Measurements from ENCODE around the gene LMNA.

The LMNA gene

DNA sequence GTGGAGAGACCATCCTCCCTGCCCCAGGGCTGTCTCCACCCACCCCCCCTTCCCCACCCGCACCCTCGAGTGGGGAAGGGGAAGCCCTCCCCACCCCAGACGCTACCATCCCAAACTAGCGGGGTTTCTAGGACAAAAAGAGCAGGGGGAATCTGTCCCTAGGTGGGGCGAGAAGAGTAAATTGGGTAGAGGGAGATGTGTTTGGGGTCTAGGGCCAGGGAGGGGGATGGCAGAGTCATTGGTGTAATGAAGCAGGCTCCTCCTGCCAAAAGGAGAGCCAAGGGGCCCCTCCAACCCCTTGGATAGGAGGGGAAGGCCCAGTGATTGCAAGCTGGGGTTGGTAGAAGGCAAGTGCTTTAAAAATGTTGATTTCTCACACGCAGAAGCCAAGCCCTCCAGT, 42.3 kb upstream of the LMNA start:
- no peak for DNase-seq (ENCODE audit: low read depth)
- H3K4me3 ChIP-seq (ENCODE audit: control insufficient read depth, low read depth, low read length) = no peak overlapping the region
- TF ChIP-seq, protein P1, sequence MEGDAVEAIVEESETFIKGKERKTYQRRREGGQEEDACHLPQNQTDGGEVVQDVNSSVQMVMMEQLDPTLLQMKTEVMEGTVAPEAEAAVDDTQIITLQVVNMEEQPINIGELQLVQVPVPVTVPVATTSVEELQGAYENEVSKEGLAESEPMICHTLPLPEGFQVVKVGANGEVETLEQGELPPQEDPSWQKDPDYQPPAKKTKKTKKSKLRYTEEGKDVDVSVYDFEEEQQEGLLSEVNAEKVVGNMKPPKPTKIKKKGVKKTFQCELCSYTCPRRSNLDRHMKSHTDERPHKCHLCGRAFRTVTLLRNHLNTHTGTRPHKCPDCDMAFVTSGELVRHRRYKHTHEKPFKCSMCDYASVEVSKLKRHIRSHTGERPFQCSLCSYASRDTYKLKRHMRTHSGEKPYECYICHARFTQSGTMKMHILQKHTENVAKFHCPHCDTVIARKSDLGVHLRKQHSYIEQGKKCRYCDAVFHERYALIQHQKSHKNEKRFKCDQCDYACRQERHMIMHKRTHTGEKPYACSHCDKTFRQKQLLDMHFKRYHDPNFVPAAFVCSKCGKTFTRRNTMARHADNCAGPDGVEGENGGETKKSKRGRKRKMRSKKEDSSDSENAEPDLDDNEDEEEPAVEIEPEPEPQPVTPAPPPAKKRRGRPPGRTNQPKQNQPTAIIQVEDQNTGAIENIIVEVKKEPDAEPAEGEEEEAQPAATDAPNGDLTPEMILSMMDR (IDR thresholded peaks at IDR 0.05; ENCODE audit: control insufficient read depth, insufficient read depth, low read depth, low read length, missing control alignments) = no peak

DNA sequence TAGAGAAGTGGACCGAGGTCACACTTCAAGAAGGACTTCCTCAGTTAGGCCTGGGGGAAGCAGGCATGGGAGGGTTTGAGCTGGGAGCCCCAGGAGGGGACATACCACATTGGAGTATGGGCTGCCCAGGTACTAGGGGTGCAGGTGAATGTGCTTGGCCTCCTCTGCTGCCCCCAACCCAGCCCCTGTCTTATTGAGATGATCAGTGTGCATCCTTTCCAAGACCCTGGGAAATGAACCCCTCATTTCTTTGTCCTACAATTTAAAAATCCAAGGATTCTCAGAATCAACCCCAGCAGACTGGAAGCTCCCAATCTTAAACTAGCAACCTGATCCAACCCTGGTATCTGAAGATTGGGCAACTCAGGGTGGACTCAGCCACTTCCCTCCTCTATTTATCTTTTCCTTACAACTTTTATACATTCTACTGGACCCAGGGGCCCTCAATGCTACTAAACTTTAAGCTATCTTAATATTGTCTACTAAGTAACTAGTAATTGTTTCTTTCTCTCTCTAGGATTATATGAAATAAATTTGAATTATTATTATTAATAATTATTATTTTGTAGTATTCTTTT, 41.3 kb upstream of the LMNA start:
- no peak overlapping the region for H3K4me3 ChIP-seq (ENCODE audit: control insufficient read depth, low read depth, low read length)
- TF ChIP-seq, protein P1 (IDR thresholded peaks at IDR 0.05; ENCODE audit: control insufficient read depth, insufficient read depth, low read depth, low read length, missing control alignments) = no peak
- no peak for DNase-seq (ENCODE audit: low read depth)

DNA sequence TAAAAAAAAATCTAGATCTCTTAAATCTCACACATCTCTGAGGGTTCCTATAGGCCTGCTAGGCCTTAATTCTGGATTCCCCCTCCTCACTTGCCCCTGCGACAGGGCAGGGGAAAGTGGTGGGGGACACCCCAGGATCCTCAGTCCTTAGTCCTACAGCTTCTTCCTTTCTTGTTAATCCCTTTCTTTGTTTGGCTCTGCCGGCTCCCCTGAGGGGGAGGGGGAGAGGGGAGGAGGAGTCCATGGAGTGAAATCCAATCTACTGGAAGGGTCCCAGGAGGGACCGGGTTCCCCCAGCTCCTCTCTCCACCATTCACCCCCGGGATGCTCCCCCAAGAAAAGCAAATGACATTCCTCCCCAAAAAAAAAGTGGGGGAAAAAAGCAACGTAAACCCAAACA, 40.8 kb upstream of the LMNA start:
- TF ChIP-seq, protein P1 (IDR thresholded peaks at IDR 0.05; ENCODE audit: control insufficient read depth, insufficient read depth, low read depth, low read length, missing control alignments) = no peak
- no peak overlapping the region for H3K4me3 ChIP-seq (ENCODE audit: control insufficient read depth, low read depth, low read length)
- no peak for DNase-seq (ENCODE audit: low read depth)

DNA sequence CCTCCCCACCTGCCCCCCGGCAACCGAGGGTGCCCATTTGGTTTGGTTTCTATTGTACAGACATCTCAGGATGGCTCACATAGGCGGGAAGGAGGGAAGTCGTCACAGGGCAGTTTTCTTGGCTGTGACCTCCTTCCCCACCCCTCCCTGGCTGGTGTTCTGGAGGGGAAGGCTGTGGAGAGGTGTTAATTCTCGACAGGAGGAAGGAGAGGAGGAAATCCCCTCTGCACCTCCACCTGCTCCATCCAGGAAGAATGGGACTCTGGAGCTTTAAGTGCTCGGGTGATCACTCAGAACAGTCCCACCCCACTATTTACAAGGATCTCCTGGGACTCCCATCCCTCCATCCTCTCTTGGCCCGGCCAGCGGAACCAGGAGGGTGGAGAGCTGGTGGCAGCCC, 39.9 kb upstream of the LMNA start:
- TF ChIP-seq, protein P1 (IDR thresholded peaks at IDR 0.05; ENCODE audit: control insufficient read depth, insufficient read depth, low read depth, low read length, missing control alignments) = no peak
- DNase-seq (ENCODE audit: low read depth) = no peak
- H3K4me3 ChIP-seq (ENCODE audit: control insufficient read depth, low read depth, low read length) = no peak overlapping the region

DNA sequence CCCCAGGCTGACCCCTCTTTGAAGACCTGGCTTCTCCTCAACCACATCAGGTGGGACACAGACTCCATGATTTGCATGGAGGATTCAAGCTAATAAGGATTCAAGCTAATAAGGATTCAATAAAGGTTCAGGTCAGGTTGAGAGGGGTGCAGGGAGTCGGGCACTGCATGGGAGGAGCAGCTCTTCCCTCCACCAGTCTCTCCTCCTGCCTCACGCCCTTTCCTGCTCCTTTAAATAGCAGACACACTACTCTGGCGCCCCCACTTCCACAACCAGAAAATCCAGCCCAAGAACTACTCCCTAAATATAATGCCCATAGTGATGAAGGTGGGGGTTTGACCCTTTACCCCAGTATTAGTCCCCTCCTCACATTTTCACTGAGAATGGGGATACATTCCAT, 39.3 kb upstream of the LMNA start:
- H3K4me3 ChIP-seq (ENCODE audit: control insufficient read depth, low read depth, low read length) = no peak overlapping the region
- DNase-seq (ENCODE audit: low read depth) = no peak

DNA sequence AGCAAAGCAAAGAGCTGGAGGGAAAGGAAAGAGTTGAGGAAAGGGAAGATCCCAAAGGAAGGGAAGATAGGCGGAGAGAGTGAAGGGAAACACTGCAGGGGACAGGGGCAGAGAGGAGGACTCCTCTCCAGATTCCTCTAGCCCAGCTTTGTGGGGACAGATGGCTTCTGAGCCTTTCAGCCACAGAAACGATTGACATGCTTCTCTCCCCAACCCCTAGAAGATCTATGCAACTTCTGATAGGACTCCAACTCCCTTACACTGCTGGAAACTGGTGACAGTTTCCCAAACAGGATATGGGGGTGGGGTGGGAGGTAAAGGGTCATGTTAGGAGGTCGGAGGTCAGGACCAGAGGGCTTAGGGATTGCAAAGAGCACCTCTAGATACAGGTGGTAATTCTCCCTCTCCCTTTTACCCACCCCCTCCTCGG, 38.7 kb upstream of the LMNA start:
- H3K4me3 ChIP-seq (ENCODE audit: control insufficient read depth, low read depth, low read length) = no peak overlapping the region
- DNase-seq (ENCODE audit: low read depth) = no peak
- TF ChIP-seq, protein P1 (IDR thresholded peaks at IDR 0.05; ENCODE audit: control insufficient read depth, insufficient read depth, low read depth, low read length, missing control alignments) = no peak

More for the DNA sequence above, 39.3 kb upstream of the LMNA start:
- TF ChIP-seq, protein P1 (IDR thresholded peaks at IDR 0.05; ENCODE audit: control insufficient read depth, insufficient read depth, low read depth, low read length, missing control alignments) = no peak

Measured in AG09309 (cell line).